GM18499 (cell line): Measurements from ENCODE around the gene HPSE2.
"Not testable (repeated sequence)": the region's sequence is repeated elsewhere in the genome, so short reads cannot be mapped to it uniquely, and the experiment has no call there.

ENCODE experiments used
- ATAC-seq: cut with Tn5 transposase; IDR thresholded peaks from one replicate; pipeline ENCODE4 v1.9.1; 2021; ENCODE audit warnings: moderate number of reproducible peaks; ENCODE audit not compliant: insufficient read depth, unreplicated experiment

HPSE2 gene

GRCh38 chr10:99010286-99010685 is 225.4 kb downstream of the HPSE2 start:
- ATAC-seq: no peak

- ATAC-seq: no peak
Observed at GRCh38 chr10:99008054-99008453, 227.6 kb downstream of the HPSE2 start.

- ATAC-seq: no peak
Observed at GRCh38 chr10:99007457-99007856, 228.2 kb downstream of the HPSE2 start.

- ATAC-seq: no peak
Observed at GRCh38 chr10:99005254-99005653, 230.4 kb downstream of the HPSE2 start.

- ATAC-seq: no peak
Observed at GRCh38 chr10:99004738-99005137, 230.9 kb downstream of the HPSE2 start.

- ATAC-seq: no peak
Observed at GRCh38 chr10:99002392-99002791, 233.3 kb downstream of the HPSE2 start.

- ATAC-seq: no peak
Observed at GRCh38 chr10:98997596-98997995, 238.1 kb downstream of the HPSE2 start.

GRCh38 chr10:98994030-98994429 is 241.6 kb downstream of the HPSE2 start:
- ATAC-seq: no peak

GRCh38 chr10:98983751-98984150 is 251.9 kb downstream of the HPSE2 start:
- not testable (repeated sequence) for ATAC-seq

- ATAC-seq: no peak
Observed at GRCh38 chr10:98980353-98980752, 255.3 kb downstream of the HPSE2 start.

- no peak for ATAC-seq
Observed at GRCh38 chr10:98971464-98971863, 264.2 kb downstream of the HPSE2 start.

GRCh38 chr10:98967601-98968000 is 268.1 kb downstream of the HPSE2 start:
- ATAC-seq: no peak

- no peak for ATAC-seq
Observed at GRCh38 chr10:98963608-98964007, 272.0 kb downstream of the HPSE2 start.

GRCh38 chr10:98959379-98959778 is 276.3 kb downstream of the HPSE2 start:
- no peak for ATAC-seq

- no peak for ATAC-seq
Observed at GRCh38 chr10:98957801-98958200, 277.9 kb downstream of the HPSE2 start.

- ATAC-seq: no peak
Observed at GRCh38 chr10:98956576-98957260, 278.9 kb downstream of the HPSE2 start.

GRCh38 chr10:98953251-98953650 is 282.4 kb downstream of the HPSE2 start:
- ATAC-seq: no peak

- ATAC-seq: no peak
Observed at GRCh38 chr10:98951269-98952000, 284.2 kb downstream of the HPSE2 start.

GRCh38 chr10:98950106-98950505 is 285.5 kb downstream of the HPSE2 start:
- no peak for ATAC-seq

GRCh38 chr10:98949306-98949705 is 286.3 kb downstream of the HPSE2 start:
- ATAC-seq: no peak

GRCh38 chr10:98943681-98944080 is 292.0 kb downstream of the HPSE2 start:
- no peak for ATAC-seq

- no peak for ATAC-seq
Observed at GRCh38 chr10:98929709-98930108, 305.9 kb downstream of the HPSE2 start.
